Measurements from ENCODE around the gene FCHSD2.

GRCh38 chr11:72872012-72872411 lies 270.1 kb downstream of the FCHSD2 start:
- TF ChIP-seq CTCF (IDR thresholded peaks at IDR 0.05; ENCODE audit: low read depth, low read length, missing input control): no peak
- TF ChIP-seq GABPA (IDR thresholded peaks at IDR 0.05 in 1 of 2, conservative IDR thresholded peaks at IDR 0.05 in 1 of 2): no peak
- TF ChIP-seq REST (IDR thresholded peaks at IDR 0.05): no peak
- no peak for TF ChIP-seq HNF4A (conservative IDR thresholded peaks at IDR 0.05)
- TF ChIP-seq TAF1 (conservative IDR thresholded peaks at IDR 0.05): no peak
- TF ChIP-seq SP1 (IDR thresholded peaks at IDR 0.05): no peak

All from liver (tissue), 3 donors.